Stimulated activated CD8-positive, alpha-beta memory T cell treated with anti-CD3 and anti-CD28 coated beads, Interleukin-15, amount 100 ng/mL, for 1 hour (primary cell): Measurements from ENCODE around the gene EYA4.

ENCODE experiments used
- DNase-seq: peaks from one replicate; pipeline ENCODE4 v3.0.0-alpha.2; 2020; ENCODE audit warnings: low read depth

The EYA4 gene

GRCh38 chr6:133456944-133457343 is 215.8 kb downstream of the EYA4 start:
- no peak for DNase-seq

GRCh38 chr6:133460101-133460500 is 218.9 kb downstream of the EYA4 start:
- DNase-seq = no peak

DNA sequence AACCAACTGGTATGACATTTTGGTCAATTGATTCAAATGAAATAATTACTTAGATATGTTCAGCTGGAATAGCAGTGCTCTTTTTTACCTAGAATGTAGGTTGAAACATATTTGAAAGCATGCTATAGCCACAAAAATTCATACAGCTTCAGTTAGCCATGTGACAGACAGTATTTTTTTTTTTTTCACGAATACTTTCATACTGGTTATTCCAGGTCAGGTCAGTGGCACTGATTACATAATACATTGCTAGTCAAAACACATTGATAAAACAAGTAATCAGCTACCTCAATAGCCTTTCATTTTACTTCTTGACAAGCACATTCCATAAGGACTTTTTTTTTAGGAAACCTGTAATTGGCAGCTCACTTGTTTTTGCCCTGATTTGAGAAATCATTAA is 222.6 kb downstream of the EYA4 start:
- DNase-seq = no peak

GRCh38 chr6:133466680-133467079 is 225.5 kb downstream of the EYA4 start:
- DNase-seq = no peak

DNA sequence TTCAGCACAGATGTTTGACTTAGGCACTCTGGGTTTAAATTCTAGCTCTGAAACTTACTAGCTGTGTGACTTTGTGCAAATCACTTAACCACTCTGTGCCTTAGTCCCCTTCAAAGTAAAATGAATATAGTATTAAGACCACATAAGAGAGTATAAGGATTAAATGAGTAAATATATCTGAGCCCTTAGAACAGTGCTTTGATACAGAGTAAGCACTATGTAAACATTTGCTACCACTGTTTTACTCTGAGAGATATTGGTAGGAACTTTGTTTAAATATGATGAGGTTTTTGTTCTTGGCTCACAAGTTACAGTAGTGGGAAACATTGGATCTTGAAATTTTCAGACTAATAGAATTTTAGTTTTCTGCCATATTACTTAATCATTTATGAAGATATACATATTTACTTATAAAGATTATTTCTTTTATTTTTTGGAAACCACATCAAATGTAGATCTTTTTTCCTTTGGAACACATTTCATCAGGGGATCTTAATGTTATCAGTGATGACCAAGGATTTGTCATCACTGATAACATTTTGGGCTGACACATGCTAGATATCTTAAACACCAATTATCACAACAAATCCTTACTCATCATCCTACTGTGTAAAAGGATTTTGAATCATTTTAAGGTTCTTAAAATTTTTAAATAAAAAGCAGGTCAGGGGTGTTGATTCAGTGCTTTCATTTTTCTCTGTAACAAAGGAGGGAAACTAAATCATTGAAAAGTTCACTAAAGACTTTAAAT is 226.2 kb downstream of the EYA4 start:
- DNase-seq = no peak

- no peak for DNase-seq
These were observed 226.8 kb downstream of the EYA4 start for GRCh38 chr6:133467982-133468380.

DNA sequence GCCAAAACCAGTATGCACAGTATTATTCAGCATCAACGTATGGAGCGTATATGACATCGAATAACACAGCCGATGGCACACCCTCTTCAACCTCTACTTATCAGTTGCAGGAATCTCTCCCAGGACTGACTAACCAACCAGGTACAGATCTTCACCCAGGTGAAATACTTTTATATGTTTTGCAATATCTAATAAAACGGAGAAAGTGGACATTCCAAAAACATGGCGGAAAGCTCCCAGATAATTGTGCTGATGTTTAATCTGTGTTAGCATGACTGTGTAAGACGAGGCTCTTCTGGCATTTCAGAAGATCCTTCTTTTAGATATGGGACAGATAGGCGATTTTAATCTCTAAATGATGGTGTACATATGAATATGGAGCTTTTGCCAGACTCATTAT is 227.4 kb downstream of the EYA4 start:
- DNase-seq = no peak

- DNase-seq = no peak
These were observed 233.4 kb downstream of the EYA4 start for GRCh38 chr6:133474516-133474915.

DNA sequence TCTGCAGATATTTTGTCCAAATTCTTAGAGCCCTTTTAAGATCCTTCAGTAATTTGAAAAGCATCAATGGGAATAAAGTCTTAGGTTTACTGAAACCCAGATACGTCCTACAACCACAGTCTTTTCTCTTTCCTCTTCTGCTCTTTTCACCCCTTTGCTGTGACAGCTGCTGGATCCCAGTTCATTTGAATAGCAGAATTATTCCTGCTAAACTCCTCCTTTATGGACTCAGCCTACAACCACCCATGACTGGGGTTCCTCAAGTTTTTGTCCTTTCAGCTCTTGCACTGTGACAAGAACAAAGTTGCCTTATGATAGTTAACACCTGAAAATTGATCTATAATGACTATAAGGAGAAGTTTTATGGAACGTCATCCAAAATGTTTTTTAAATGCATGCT is 237.5 kb downstream of the EYA4 start:
- no peak for DNase-seq

DNA sequence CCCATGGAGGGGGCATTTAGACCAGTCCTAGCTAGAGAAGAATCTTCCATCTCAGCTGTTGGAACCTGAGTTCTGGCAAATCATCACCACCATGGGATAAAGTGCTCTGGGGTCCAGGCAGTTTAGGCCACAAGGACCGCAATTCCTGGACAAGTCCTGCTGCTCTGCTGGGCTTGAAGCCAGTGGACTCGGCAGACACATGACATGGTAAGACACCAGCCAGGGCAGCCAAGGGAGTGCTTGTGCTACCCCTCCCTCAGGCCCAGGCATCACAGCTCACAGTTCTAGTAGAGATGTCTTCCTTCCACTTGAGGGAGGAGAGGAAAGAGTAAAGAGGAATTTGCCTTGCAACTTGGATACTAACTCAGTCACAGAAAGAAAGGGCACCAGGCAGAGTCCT is 246.0 kb downstream of the EYA4 start:
- DNase-seq = no peak

DNA sequence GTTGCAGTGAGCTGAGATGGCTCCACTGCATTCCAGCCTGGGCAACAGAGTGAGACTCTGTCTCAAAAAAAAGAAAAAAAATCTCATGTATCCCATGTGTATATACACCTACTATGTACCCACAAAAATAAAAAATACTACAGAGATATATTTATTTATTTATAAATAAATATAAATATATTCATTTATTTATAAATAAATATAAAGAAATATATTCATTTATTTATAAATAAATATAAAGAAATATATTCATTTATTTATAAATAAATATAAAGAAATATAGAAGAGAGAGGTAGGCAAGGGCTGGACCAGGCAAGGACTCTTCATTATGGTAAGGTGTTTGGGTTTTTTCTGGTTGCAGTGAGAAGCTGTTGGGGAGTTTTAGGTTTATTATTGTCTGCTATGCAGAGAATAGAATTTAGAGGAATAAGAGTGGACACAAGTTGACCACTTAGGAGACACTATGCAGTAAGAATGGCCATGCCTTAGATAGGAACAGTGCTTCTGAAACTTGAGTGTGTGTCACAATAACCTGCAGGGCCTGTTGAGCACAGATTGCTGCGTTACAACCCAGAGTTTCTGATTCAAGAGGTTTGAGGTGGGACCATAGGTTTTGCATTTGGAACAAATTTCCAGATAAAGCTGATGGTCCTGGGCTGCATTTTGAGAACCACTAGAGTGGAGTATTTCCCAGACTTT is 254.2 kb downstream of the EYA4 start:
- DNase-seq = no peak

- DNase-seq = no peak
These were observed 258.5 kb downstream of the EYA4 start for GRCh38 chr6:133499662-133500061.

- no peak for DNase-seq
These were observed 260.6 kb downstream of the EYA4 start for GRCh38 chr6:133501675-133502270.

DNA sequence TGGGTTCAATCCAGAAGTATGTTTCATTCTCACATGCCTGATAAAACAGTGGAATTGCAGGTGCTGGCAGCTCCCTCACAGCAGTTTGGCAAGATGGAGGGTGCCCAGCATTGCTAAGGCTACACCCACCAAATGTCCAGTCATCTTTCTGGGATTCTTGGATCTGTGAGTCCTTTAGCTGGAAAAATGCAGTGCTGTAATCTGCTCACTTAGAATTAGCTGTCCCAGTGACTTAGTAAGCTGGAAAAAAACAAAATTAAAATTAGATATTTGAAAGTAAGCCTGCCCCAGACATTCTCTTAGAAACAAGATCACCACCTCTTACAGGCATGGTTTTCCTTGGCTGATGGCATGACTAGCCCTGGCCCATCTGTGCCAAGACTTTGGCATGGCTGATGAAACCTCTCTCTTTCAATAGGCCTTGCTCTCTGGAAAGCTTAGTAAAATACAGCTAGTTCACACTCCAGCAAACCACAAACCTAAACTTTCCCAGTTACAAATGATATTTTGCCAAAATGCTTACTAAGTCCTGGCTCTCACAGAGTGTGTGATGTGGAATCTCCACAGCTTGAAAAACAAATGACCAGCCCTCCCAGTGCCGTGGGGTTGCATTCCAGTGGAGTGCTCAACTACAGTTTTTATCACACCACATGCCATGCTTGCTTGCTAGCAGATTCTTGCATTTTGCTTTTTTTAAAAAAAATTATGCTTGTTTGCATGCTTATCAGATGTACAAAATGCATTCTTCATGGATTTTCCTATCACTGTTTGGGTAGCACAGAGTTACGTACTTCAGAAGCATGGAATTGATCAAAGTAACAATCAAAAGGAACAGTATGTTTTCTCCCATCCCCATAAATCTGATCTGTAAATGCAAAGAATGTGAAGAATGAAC is 261.5 kb downstream of the EYA4 start:
- no peak for DNase-seq

GRCh38 chr6:133503336-133503729 is 262.2 kb downstream of the EYA4 start:
- no peak for DNase-seq

GRCh38 chr6:133504158-133504557 is 263.0 kb downstream of the EYA4 start:
- DNase-seq = no peak

GRCh38 chr6:133504761-133505160 is 263.6 kb downstream of the EYA4 start:
- no peak for DNase-seq

GRCh38 chr6:133505681-133506080 is 264.5 kb downstream of the EYA4 start:
- no peak for DNase-seq

- DNase-seq = no peak
These were observed 271.4 kb downstream of the EYA4 start for GRCh38 chr6:133512410-133513016.

DNA sequence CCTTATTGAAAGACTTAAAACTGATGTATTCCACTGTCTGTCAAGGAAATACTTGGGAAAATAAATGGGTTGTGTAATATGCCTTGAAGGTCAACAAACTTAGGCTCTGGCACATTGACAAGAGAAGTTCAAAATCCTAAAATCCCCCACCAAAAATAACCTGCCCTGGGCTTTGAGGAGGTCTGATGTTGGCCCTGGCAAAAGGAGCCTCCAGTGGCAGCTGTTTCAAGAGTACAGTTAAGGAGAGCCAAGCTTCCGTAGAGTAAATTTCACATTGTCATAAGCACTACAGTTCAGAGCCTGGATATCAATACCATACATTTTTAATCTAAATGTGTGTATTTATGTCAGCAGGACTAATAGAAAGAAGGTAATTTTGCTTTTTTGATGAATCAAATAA is 282.7 kb downstream of the EYA4 start:
- DNase-seq = no peak

DNA sequence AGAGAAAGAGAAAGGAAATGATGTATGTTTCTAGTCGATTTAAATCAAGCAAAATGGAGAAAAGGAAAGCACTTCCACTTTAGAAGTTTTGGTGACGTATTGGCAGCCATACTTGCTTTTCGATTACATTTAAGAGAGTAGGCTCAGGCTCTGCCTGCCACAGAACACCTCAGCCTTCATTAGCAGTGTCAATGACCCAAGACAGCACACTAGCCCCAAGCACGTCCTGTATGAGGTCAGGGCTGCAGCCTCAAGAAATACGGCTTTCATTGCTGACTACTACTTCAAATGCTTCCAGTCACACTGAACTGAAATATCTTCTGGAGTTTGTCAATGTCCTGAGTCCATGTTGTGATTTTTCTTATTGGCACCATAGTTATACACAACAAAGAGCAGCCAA is 285.3 kb downstream of the EYA4 start:
- DNase-seq = no peak

DNA sequence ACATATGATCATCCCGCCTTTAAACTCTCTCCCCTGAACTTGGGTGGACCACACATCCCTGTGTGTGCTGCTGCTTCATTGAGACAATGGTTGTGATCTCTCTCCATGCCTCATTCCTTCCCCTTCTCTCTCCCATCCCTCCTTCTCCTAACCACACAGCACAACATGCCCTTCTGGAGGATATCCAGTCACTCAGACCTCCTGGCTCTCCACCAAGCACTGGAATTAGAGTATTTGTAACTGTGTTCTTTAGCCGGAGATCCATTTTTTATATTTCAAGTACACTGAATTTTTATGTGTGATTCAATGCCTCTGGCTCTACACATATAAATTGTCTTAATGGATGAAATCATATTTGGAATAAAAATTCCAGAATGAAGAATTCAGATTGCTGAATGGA is 287.4 kb downstream of the EYA4 start:
- no peak for DNase-seq
